ENCODE data around the gene SNAP25.

GRCh38 chr20:10278412-10278811 is 59.8 kb downstream of the SNAP25 start:
- TF ChIP-seq CTCF (IDR thresholded peaks at IDR 0.05) (no peak), POLR2A (IDR thresholded peaks at IDR 0.05) (no peak)
